GM12878 (cell line): Measurements from ENCODE around the gene ZNF678. TPM values are rescaled to one million over a fixed set of nuclear protein-coding genes. Genes with fewer than 3 reads are reported as not detected.

Source experiments
- ATAC-seq: fragments of 200-7000 bp; cut with Tn5 transposase; 3 replicates; pipeline ENCODE4 v1.9.1; 2020; ENCODE audit warnings: mild to moderate bottlenecking, moderate library complexity
- BruUV-seq: library from RNA; stranded (reverse); fragments of 400-500 nt; replicated peaks from 2 replicates; lab custom pipeline; 2021; lab: Mats Ljungman, UMichigan
- CTCF ChIA-PET: fragments of 300-600 bp; sonication (Branson Sonifier 250); formaldehyde crosslinking; extraction: SDS; loops from one replicate; lab custom pipeline; 2021; ENCODE audit warnings: inconsistent platforms; lab: Yijun Ruan, JAX
- POLR2A ChIA-PET: fragments of 350-600 bp; formaldehyde crosslinking; extraction: SDS; loops from one replicate; lab custom pipeline; 2021; ENCODE audit warnings: inconsistent platforms; lab: Charles Lee
- RAD21 ChIA-PET: fragments of 300-600 bp; sonication (Branson Sonifier 250); formaldehyde crosslinking; loops from one replicate; lab custom pipeline; 2023; ENCODE audit warnings: antibody characterized with exemption; ENCODE audit not compliant: unreplicated experiment; lab: Charles Lee
- SMC1A ChIA-PET: fragments of 300-600 bp; sonication (Branson Sonifier 250); formaldehyde crosslinking; loops from one replicate; lab custom pipeline; 2023; ENCODE audit not compliant: unreplicated experiment, uncharacterized antibody; lab: Charles Lee
- DNase-seq: peaks from one replicate; pipeline ENCODE4 v3.0.0-alpha.2; 2011; ENCODE audit warnings: low read depth, low spot score
- FAIRE-seq: peaks from 3 replicates; lab custom pipeline; 2011; peaks lifted over from hg19 to GRCh38; lab: Jason Lieb, UNC
- H2AFZ ChIP-seq: 2 replicates; pipeline ENCODE4 v1.6.0; 2011; ENCODE audit warnings: low read depth, low read length, control low read depth; ENCODE audit not compliant: control insufficient read depth
- H3K27ac ChIP-seq: 2 replicates; pipeline ENCODE4 v1.5.1; 2011; ENCODE audit warnings: control low read depth; ENCODE audit not compliant: control insufficient read depth, insufficient read depth
- H3K27me3 ChIP-seq, 2 experiments: replicated peaks in 1 of 2; 2 replicates each; pipeline versions ENCODE4 v1.6.0 to v1.6.1; 2011; ENCODE audit warnings: low read length in 1 of 2; ENCODE audit not compliant: control insufficient read depth in 2 of 2, insufficient read depth in 2 of 2
- H3K36me3 ChIP-seq, 2 experiments: 2 replicates each; pipeline ENCODE4 v1.5.1; 2011; ENCODE audit warnings: low read length in 1 of 2; ENCODE audit not compliant: control insufficient read depth in 2 of 2, insufficient read depth in 2 of 2
- H3K4me1 ChIP-seq: 2 replicates; pipeline ENCODE4 v1.6.1; 2011; ENCODE audit warnings: mild to moderate bottlenecking, low read length, moderate library complexity, mixed read lengths; ENCODE audit not compliant: control insufficient read depth, insufficient read depth
- H3K4me2 ChIP-seq: 2 replicates; pipeline ENCODE4 v1.6.0; 2011; ENCODE audit warnings: control low read depth; ENCODE audit not compliant: control insufficient read depth, insufficient read depth
- H3K4me3 ChIP-seq: fragments of 200-600 bp; sonication (generic); 2 replicates; pipeline ENCODE4 v1.5.1; 2016
- H3K79me2 ChIP-seq: 2 replicates; pipeline ENCODE4 v1.6.0; 2011; ENCODE audit warnings: low read length; ENCODE audit not compliant: control insufficient read depth, insufficient read depth
- H3K9ac ChIP-seq: 2 replicates; pipeline ENCODE4 v1.8.0; 2011; ENCODE audit warnings: low read length, control low read depth, mixed read lengths; ENCODE audit not compliant: control insufficient read depth, insufficient read depth
- H3K9me3 ChIP-seq: replicated peaks from 3 replicates; pipeline ENCODE4 v1.5.1; 2011; ENCODE audit warnings: mild to moderate bottlenecking, low read length; ENCODE audit not compliant: control insufficient read depth, insufficient read depth
- H4K20me1 ChIP-seq: 2 replicates; pipeline ENCODE4 v1.6.0; 2011; ENCODE audit not compliant: control insufficient read depth, insufficient read depth
- BCL11A ChIP-seq: IDR thresholded peaks from 2 replicates; pipeline ENCODE4 v1.6.1; 2011; ENCODE audit warnings: low read depth, low read length
- CBX5 ChIP-seq: sonication (generic); IDR thresholded peaks from 2 replicates; pipeline ENCODE4 v1.6.1; 2016; ENCODE audit warnings: low read depth, moderate library complexity, mild to moderate bottlenecking, inconsistent platforms
- CEBPB ChIP-seq, 2 experiments: fragments of 150-350 bp in 1 of 2; IDR thresholded peaks; 2 replicates each; pipeline ENCODE4 v1.6.1; 2012 to 2014; ENCODE audit warnings: low read depth in 2 of 2, low read length in 2 of 2, borderline replicate concordance in 1 of 2, inconsistent platforms in 1 of 2
- CHD1 ChIP-seq: IDR thresholded peaks from 2 replicates; pipeline ENCODE4 v1.6.1; 2012; ENCODE audit warnings: low read depth, low read length, improper control_type of control experiment
- EGR1 ChIP-seq, 2 experiments: IDR thresholded peaks; 1 replicate in 1 of 2; 2 replicates in 1 of 2; pipeline ENCODE4 v1.6.1; 2011 to 2012; ENCODE audit warnings: low read depth in 2 of 2, low read length in 2 of 2, borderline replicate concordance in 1 of 2, mild to moderate bottlenecking in 1 of 2, moderate library complexity in 1 of 2
- ETV6 ChIP-seq, 2 experiments: fragments of 450-650 bp in 1 of 2; IDR thresholded peaks in 1 of 2; conservative IDR thresholded peaks in 1 of 2; 2 replicates each; pipeline ENCODE4 v1.6.1; 2014; ENCODE audit warnings: antibody characterized with exemption in 1 of 2, borderline replicate concordance in 1 of 2, low read depth in 1 of 2, mild to moderate bottlenecking in 1 of 2, moderate library complexity in 1 of 2
- KDM1A ChIP-seq: fragments of 200-600 bp; sonication (generic); IDR thresholded peaks from 2 replicates; pipeline ENCODE4 v1.6.1; 2016; ENCODE audit warnings: borderline replicate concordance
- MEF2B ChIP-seq: fragments of 450-650 bp; IDR thresholded peaks from 2 replicates; pipeline ENCODE4 v1.6.1; 2018; ENCODE audit warnings: mild to moderate bottlenecking, moderate library complexity; ENCODE audit not compliant: partially characterized antibody, poor library complexity, severe bottlenecking
- NBN ChIP-seq: fragments of 450-650 bp; IDR thresholded peaks from 2 replicates; pipeline ENCODE4 v1.6.1; 2016
- NFYA ChIP-seq: IDR thresholded peaks from 2 replicates; pipeline ENCODE4 v1.6.1; 2011; ENCODE audit warnings: low read depth, mild to moderate bottlenecking, low read length, improper control_type of control experiment, borderline replicate concordance
- NR2F1 ChIP-seq: fragments of 450-650 bp; conservative IDR thresholded peaks from 2 replicates; pipeline ENCODE4 v1.6.1; 2017; ENCODE audit warnings: mild to moderate bottlenecking
- RFX5 ChIP-seq: IDR thresholded peaks from 2 replicates; pipeline ENCODE4 v1.6.1; 2011; ENCODE audit warnings: low read depth, low read length, improper control_type of control experiment
- RUNX3 ChIP-seq: IDR thresholded peaks from 2 replicates; pipeline ENCODE4 v1.6.1; 2012; ENCODE audit warnings: low read length, inconsistent platforms
- SMARCA5 ChIP-seq: fragments of 450-650 bp; IDR thresholded peaks from 2 replicates; pipeline ENCODE4 v1.6.1; 2017; ENCODE audit warnings: mild to moderate bottlenecking
- SP1 ChIP-seq: IDR thresholded peaks from one replicate; pipeline ENCODE4 v1.6.1; 2011; ENCODE audit warnings: low read depth, low read length
- STAT3 ChIP-seq: IDR thresholded peaks from 2 replicates; pipeline ENCODE4 v1.6.1; 2011; ENCODE audit warnings: low read depth, low read length, improper control_type of control experiment
- ZSCAN29 ChIP-seq: fragments of 450-650 bp; IDR thresholded peaks from 2 replicates; pipeline ENCODE4 v1.6.1; 2017; ENCODE audit warnings: mild to moderate bottlenecking, moderate library complexity
- WGBS: methylation state at CpG from one replicate; pipeline ENCODE4 v1.1.6; 2016; ENCODE audit warnings: low lambda C conversion rate; ENCODE audit not compliant: insufficient replicate concordance, insufficient coverage; ENCODE audit errors: missing lambda C conversion rate; 5-methylcytosine and 5-hydroxymethylcytosine counted together
- in situ Hi-C: fragments of 300-500 bp; cut with MboI; formaldehyde crosslinking; loops from 9 replicates; pipeline ENCODE4 v1.14.3; 2018; ENCODE audit warnings: mixed read lengths
- intact Hi-C: fragments of 100-400 bp; cut with micrococcal nuclease; formaldehyde crosslinking; loops from one replicate; pipeline ENCODE4 v1.14.2; 2022; ENCODE audit not compliant: unreplicated experiment
- polyA plus RNA-seq, 11 experiments: library from polyadenylated mRNA; depleted of rRNA in 4 of 11; unstranded in 6 of 11; stranded (reverse) in 5 of 11; fragments of >200 nt; fragmentation: Nextera tagmentation in 4 of 11; fragmentation: Illumina TruSeq in 1 of 11; extraction: Ambion mirVana in 4 of 11; extraction: Trizol in 1 of 11; gene quantifications; 1 replicate in 1 of 11; 2 replicates in 10 of 11; pipeline versions ENCODE4 v1.2.1 to v1.2.3, GENCODE V29; 2011 to 2016; ENCODE audit warnings: inconsistent platforms in 2 of 11, missing spikeins in 2 of 11, low read depth in 1 of 11
- total RNA-seq, 4 experiments: library from RNA; depleted of rRNA in 3 of 4; stranded (reverse); fragments of >200 nt in 3 of 4; fragmentation: Illumina TruSeq in 1 of 4; extraction: Trizol in 1 of 4; gene quantifications; 2 replicates each; pipeline versions ENCODE4 v1.2.1 to v1.2.3, GENCODE V29; 2013 to 2021
- TF ChIP-seq, protein P1 (sequence below): IDR thresholded peaks from 2 replicates; pipeline ENCODE4 v1.6.1; 2012; ENCODE audit warnings: low read depth, low read length, improper control_type of control experiment

The ZNF678 gene
- total and polyA plus RNA-seq, 10 of the 15 experiments (the other 5 are each of a cell fraction or from before 2014, with no cell fraction given): 1.4 to 10.4 (median 3.5) TPM

DNA sequence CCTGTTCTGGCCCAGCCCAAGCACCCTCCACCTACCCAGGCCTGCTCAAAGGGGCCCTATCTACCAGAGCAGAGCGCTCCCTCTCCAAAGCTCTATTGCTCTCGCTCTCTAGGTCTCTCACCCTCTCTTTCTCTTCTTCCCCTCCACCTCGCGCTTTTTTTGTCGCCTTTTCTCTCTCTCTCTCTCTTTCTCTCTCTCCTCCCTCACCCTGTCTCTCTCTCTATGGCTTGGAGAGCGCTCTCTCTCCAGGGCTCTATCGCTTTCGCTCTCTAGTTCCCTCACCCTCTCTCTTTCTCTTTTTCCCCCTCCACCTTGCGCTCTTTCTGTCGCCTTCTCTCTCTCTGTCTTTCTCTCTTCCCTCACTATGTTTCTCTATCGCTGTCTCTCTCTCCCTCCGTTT lies 3.4 kb upstream of the ZNF678 start (continued):
- TF ChIP-seq CHD1 (no peak), RUNX3 (no peak), ZSCAN29 (no peak), CEBPB (IDR thresholded peaks at IDR 0.05; ENCODE audit: borderline replicate concordance in 1 of 2, low read depth in 2 of 2, low read length in 2 of 2) (no peak), RFX5 (no peak)
- TF ChIP-seq, protein P1, sequence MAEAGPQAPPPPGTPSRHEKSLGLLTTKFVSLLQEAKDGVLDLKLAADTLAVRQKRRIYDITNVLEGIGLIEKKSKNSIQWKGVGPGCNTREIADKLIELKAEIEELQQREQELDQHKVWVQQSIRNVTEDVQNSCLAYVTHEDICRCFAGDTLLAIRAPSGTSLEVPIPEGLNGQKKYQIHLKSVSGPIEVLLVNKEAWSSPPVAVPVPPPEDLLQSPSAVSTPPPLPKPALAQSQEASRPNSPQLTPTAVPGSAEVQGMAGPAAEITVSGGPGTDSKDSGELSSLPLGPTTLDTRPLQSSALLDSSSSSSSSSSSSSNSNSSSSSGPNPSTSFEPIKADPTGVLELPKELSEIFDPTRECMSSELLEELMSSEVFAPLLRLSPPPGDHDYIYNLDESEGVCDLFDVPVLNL: no peak

DNA sequence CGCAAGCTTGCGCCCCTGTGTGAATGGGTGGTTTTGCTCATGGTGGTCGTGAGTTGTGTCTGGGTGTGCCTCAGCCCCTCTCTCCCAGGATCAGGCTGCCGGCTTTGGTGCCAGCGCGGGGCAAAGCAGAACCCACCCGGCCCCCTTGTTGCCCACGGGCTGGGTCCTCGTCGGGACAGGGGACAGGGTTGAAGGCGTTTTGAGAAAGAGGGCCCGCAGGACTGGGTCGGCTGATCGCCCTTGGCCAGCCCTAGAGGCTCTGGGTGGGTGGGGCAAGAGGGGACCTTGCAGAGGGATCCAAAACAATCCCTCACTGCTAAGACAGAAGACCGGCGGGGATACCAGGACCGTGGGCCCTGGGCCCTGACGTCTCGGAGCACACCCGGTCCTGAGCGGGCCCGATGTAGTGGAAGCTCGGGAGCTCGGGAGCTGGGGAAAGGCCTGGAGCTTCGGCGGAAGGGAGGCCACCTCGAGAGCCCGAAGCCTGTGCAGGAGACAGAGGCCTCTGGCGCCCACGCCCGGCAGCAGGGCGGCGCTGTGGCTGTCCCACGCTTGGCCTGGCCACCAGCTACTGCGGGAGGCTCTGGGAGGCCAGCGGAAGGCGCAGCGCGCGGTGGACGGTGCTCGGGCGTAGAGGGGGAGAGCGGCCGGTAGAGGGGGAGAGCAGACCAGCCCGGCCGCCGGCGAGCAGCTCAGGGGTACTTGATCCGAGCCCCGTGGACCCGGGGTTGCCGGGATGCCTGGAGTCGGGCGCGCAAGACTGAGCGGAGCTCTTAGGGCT lies 2.8 kb upstream of the ZNF678 start:
- ATAC-seq: no peak
- Histone ChIP-seq H3K9me3 (peaks cover 21% of the 10 kb centered on the region; the same call in 2 of the 3 replicates), H3K4me3 (no peak overlapping the region), H3K27me3 (no peaks in the 10 kb centered on the region), H3K79me2 (no peaks in the 10 kb centered on the region; the same call in 1 of the 2 replicates), H3K4me2 (no peak overlapping the region), H3K27ac (no peak overlapping the region), H3K9ac (no peak overlapping the region), H3K4me1 (no peaks in the 10 kb centered on the region), H2AFZ (no peak overlapping the region), H4K20me1 (no peaks in the 10 kb centered on the region), H3K36me3 (no peaks in the 10 kb centered on the region)
- DNase-seq: no peak
- in situ Hi-C loops: no loop called here
- no peak for TF ChIP-seq NR2F1
- no peak for TF ChIP-seq EGR1 (IDR thresholded peaks at IDR 0.05; ENCODE audit: borderline replicate concordance in 1 of 2, low read depth in 2 of 2, low read length in 2 of 2)
- TF ChIP-seq CBX5: no peak
- TF ChIP-seq NBN: no peak
- TF ChIP-seq STAT3: no peak
- TF ChIP-seq NFYA: no peak
- TF ChIP-seq ETV6 (conservative IDR thresholded peaks at IDR 0.05 in 1 of 2, IDR thresholded peaks at IDR 0.05 in 1 of 2; ENCODE audit: borderline replicate concordance in 1 of 2, low read depth in 1 of 2): no peak
- no peak for TF ChIP-seq SMARCA5
- TF ChIP-seq KDM1A: no peak
- TF ChIP-seq, protein P1: no peak
- TF ChIP-seq SP1: no peak
- TF ChIP-seq BCL11A: no peak
- TF ChIP-seq ZSCAN29: no peak
- TF ChIP-seq RUNX3: no peak
- TF ChIP-seq MEF2B: no peak
- ChIA-PET POLR2A (no interaction called here), CTCF (no interaction called here), RAD21 (no interaction called here), SMC1A (no interaction called here)
- no TSS peak for BruUV-seq
- WGBS: 83% methylated on average over 38 of the region's 57 CpGs
- intact Hi-C loops: loop anchor here (5.0 kb wide), 1 partner anchor 167 kb away; no protein-coding TSS in a partner anchor
- FAIRE-seq: no peak
